Astrocyte (in vitro differentiated cells and primary cell): ENCODE results near the gene PPP1R8.

Source experiments
- CTCF ChIP-seq: IDR thresholded peaks from 2 replicates; pipeline ENCODE4 v1.5.1; 2011; ENCODE audit warnings: low read depth, mild to moderate bottlenecking, inconsistent platforms, low read length, moderate library complexity; ENCODE audit not compliant: insufficient read depth
- EZH2 ChIP-seq: IDR thresholded peaks from 2 replicates; pipeline ENCODE4 v1.6.1; 2012; ENCODE audit warnings: mild to moderate bottlenecking, low read length, inconsistent platforms; ENCODE audit not compliant: insufficient read depth

- TF ChIP-seq CTCF: no peak
- no peak for TF ChIP-seq EZH2
These were observed 2.9 kb downstream of the PPP1R8 start for GRCh38 chr1:27833470-27833869.
